BE2C (cell line): ENCODE measurements around the gene C3orf18.

ENCODE experiments used
- DNase-seq: peaks from one replicate; pipeline ENCODE4 v3.0.0-alpha.2; 2020
- H3K27me3 ChIP-seq: fragments of 250-450 bp; sonication (Bioruptor Pico); 2 replicates; pipeline ENCODE4 v1.5.1; 2020; ENCODE audit warnings: mild to moderate bottlenecking
- H3K36me3 ChIP-seq: fragments of 250-450 bp; sonication (Bioruptor Pico); 2 replicates; pipeline ENCODE4 v1.5.1; 2020; ENCODE audit warnings: mild to moderate bottlenecking
- H3K4me1 ChIP-seq: fragments of 250-450 bp; sonication (Bioruptor Pico); 2 replicates; pipeline ENCODE4 v1.5.1; 2020
- H3K4me3 ChIP-seq: 2 replicates; pipeline ENCODE4 v1.5.1; 2011; ENCODE audit warnings: low read depth, low read length
- H3K9me3 ChIP-seq: fragments of 250-450 bp; sonication (Bioruptor Pico); 2 replicates; pipeline ENCODE4 v1.5.1; 2020
- TF ChIP-seq, protein P1 (sequence below): IDR thresholded peaks from 2 replicates; pipeline ENCODE4 v1.5.1; 2012; ENCODE audit warnings: mild to moderate bottlenecking, low read depth, low read length

Gene C3orf18

DNA sequence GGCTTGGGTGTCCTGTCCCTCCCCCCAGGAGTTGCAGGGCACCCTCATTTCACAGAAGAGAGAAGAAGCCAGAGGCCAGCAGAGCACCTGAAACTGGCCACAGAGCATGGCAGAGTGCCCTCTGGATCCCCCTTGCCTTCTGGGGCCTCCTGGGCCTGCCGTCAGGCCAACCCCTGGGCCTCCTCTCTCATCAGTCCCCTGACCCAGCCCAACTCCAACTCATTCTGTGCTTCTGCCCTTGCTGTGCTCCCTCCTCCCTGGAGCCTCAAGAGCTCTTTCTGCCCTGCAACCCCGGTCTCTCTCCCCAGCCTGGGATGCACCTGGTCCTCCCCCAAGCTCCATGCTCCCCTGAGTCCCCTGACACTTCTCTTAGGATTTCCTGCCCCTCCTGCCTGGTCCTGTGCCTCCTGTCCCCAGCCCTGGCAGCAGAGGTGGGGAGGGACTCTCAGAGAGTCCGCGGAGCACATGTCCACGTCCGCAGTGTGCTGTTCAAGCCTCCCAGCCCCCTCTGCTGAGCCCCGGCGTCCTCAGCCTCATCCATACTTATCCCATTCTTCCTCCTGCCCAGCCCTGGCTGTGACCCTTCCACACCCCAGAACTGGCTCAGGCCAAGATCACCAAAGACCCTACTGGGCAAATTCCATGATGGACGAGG, 33.6 kb downstream of the C3orf18 start:
- Histone ChIP-seq H3K36me3 (no peaks in the 10 kb centered on the region), H3K4me3 (no peak overlapping the region), H3K27me3 (no peaks in the 10 kb centered on the region), H3K4me1 (no peaks in the 10 kb centered on the region), H3K9me3 (no peaks in the 10 kb centered on the region)
- TF ChIP-seq, protein P1, sequence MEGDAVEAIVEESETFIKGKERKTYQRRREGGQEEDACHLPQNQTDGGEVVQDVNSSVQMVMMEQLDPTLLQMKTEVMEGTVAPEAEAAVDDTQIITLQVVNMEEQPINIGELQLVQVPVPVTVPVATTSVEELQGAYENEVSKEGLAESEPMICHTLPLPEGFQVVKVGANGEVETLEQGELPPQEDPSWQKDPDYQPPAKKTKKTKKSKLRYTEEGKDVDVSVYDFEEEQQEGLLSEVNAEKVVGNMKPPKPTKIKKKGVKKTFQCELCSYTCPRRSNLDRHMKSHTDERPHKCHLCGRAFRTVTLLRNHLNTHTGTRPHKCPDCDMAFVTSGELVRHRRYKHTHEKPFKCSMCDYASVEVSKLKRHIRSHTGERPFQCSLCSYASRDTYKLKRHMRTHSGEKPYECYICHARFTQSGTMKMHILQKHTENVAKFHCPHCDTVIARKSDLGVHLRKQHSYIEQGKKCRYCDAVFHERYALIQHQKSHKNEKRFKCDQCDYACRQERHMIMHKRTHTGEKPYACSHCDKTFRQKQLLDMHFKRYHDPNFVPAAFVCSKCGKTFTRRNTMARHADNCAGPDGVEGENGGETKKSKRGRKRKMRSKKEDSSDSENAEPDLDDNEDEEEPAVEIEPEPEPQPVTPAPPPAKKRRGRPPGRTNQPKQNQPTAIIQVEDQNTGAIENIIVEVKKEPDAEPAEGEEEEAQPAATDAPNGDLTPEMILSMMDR = no peak
- DNase-seq = no peak

DNA sequence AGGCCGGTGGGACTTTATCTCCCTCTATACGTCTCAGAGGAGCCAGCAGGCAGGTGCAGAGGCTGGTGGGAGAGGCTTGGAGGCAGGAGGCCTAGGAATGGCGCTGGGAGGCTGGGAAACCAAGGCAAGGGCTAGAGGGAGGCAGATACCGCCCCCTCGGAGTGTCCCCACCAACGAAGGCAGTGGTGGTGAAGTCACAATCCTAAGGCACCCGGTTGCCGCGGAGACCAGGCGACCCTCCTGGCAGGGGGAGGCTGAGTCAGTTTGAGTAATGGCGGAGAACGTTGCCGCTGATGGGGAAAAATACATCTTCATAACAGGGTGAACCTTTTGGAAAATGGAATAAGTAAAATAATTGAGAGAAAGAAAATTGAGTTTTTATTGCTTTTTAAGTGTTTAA, 34.2 kb downstream of the C3orf18 start:
- H3K9me3 ChIP-seq = no peaks in the 10 kb centered on the region
- DNase-seq = no peak
- no peaks in the 10 kb centered on the region for H3K4me1 ChIP-seq
- no peaks in the 10 kb centered on the region for H3K36me3 ChIP-seq
- H3K27me3 ChIP-seq = no peaks in the 10 kb centered on the region
- no peak overlapping the region for H3K4me3 ChIP-seq
- TF ChIP-seq, protein P1 = no peak

DNA sequence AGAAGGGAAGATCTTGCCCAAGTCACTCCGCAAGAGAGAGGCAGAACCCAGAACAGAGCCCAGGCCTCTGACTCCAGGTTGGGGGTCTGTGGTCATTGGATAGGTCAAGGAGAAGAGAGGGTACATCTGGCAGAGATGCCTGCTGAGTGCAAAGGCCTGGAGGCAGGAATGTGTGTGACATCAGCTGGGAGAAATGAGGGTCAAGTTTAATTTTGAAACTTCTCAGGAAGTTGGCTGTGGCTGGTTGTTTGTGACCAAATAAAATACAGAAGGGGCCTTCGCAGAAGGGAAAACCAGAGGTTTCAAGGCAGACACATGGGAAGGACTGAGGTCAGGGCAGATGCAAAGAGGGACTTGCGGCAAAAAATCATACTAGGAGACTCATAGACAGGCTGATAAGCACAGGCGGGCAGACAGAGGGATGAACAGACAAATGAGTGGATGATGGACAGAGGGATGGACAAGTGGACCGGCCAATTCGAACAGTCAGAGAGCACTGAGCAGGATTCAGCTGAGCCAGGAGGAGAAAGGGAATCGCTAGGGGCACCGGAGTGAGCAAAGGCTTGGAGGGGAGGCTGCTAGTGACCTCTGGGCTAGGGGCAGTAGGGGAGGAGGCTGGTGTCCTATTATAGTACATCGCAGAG, 35.4 kb downstream of the C3orf18 start:
- DNase-seq = no peak
- H3K36me3 ChIP-seq = no peaks in the 10 kb centered on the region
- TF ChIP-seq, protein P1 = no peak
- no peaks in the 10 kb centered on the region for H3K4me1 ChIP-seq
- no peaks in the 10 kb centered on the region for H3K27me3 ChIP-seq
- no peak overlapping the region for H3K4me3 ChIP-seq
- no peaks in the 10 kb centered on the region for H3K9me3 ChIP-seq

DNA sequence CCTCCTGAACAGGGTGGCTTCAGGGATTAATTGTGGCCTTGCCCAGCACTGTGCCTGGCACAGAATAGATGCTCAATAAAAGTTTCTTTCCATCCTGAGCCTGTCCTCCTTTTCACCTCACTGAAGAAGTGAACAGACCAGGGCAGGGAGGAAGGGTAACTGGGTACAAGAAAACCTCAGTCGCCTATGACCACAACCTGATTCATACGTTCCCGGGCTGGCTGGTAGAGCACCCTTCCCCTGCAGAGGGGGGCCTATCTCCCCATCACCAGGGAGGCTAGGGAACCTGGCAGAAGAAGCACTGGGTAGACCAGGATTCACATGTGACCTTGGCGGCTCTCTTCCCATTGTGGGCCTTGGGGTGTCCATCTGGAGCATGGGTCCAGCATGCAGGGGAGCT, 36.3 kb downstream of the C3orf18 start:
- no peak for DNase-seq
- Histone ChIP-seq H3K36me3 (no peaks in the 10 kb centered on the region), H3K9me3 (no peaks in the 10 kb centered on the region), H3K4me1 (no peaks in the 10 kb centered on the region), H3K27me3 (no peaks in the 10 kb centered on the region), H3K4me3 (no peak overlapping the region)
- TF ChIP-seq, protein P1 = no peak

DNA sequence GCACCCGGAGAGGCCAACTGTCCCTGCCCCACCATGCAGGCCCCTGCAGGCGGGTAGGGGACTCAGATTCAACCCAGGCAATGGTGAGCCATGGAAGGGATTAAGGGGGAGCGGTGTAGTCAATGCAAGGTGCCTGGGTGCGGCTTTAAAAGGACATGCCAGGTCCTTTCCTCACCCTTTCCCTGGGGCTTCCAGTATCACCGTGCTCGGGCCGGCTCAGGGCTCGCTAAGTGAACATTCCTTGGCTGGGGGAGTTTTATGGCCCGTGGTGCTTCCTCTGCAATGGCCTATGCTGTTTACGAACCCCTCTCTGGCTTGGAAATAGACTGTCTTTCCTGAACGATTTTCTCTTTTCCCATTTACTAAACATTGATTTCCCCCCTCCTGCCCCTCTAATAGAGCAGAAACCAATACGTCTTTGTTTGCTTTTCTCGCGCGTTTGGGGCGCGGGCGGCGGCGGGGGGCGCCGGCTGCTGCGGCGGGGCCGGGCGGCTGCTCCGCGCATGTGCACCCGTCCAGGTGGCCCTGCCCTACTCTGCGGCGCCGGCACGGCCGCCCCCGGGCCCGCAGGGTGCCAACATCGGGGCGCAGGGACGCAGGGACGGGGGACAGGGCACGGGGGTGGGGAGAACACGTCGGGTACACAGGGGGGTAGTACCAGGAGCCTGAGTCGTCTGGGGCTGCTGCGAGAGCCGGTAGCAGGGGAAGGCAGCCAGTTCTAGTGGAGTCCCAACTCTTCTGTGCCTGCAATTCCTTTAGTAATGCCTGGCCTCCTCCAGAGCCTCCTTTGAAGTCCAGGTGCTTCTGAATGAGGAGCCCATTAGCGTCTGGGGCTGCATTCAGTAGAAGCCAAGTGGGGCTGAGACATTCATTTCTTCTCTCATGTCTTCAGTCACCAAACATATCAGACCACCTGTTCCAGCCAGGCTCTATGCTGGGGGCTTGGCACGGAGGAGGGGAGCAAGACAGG, 37.3 kb downstream of the C3orf18 start:
- DNase-seq = no peak
- Histone ChIP-seq H3K36me3 (no peaks in the 10 kb centered on the region), H3K4me1 (no peaks in the 10 kb centered on the region; the same call in 1 of the 2 replicates), H3K4me3 (no peak overlapping the region), H3K27me3 (no peaks in the 10 kb centered on the region), H3K9me3 (no peaks in the 10 kb centered on the region)
- TF ChIP-seq, protein P1 = no peak
